GM15510 (cell line): ENCODE measurements around the gene KRTAP9-6.

Experiments used
- POLR2A ChIP-seq: IDR thresholded peaks from 3 replicates; pipeline ENCODE4 v1.6.1; 2011; ENCODE audit warnings: borderline replicate concordance; ENCODE audit not compliant: insufficient read length; ENCODE audit errors: extremely low read depth

Gene KRTAP9-6

DNA sequence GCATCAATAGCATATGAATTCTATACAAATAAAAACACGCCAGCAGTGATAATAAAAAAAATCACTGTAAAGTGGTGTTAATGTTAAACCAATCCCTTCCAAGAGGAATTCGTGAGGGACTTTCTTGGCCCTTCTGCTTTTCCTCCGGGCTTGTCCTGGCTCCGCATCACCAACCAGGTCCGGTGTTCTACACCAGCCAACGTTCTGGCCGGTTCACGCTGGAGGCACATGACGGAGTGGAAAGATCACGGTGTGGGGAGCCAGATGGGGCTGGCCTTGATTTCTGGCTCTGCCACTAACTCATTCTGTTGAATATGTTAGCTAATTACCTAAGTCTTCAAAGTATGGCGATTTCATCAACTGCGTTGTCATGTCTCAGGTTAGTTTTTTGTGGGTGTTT lies 38.9 kb downstream of the KRTAP9-6 start:
- no peak for TF ChIP-seq POLR2A

DNA sequence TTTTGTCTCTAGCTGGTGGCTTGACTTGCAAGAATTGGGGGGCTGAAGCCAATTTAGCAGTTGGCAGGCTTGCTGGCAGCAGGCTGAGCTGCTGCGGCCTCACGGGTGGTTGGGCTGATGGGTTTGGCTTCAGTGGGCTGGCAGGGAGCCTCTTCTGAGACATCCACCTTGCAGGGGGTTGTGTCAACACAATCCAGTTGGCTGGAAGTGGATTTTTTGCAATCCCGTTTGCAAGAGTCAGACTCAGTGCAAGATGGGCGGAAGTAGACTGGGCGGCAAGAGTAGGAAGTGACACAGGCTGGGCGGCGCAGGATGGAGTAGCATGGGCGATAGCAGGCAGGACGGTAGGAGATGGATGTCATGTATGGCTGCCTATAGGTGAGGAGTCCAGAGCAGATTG lies 42.5 kb downstream of the KRTAP9-6 start:
- no peak for TF ChIP-seq POLR2A

DNA sequence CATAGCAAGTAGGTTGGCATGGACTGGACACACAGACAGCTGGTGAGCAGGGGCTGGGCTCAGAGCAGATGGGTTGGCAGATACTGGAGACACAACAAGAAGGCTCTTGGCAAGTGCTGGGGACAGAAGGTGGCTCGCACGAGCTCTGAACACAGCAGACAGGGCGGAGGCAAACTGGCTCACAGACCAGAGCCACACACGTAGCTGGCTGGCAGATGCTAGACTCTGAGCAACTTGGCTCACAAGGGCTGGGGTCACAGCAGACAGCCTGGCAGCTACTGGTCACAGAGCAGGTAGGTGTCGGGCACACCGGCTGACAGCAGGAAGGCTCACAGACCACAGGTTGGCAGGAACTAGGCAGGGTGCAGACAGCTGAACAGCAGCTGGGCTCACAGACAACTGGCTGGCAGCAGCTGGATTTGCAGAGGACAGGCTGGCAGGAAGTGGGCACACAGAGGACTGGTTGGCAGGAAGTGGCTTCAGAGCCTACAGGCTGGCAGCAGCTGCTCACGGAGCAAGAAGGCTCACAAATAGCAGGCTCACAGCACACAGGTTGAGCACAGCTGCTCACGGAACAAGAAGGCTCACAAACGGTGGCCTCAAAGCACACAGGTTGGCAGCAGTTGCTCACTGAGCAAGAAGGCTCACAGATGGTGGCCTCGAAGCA lies 43.2 kb downstream of the KRTAP9-6 start:
- TF ChIP-seq POLR2A, result no peak

DNA sequence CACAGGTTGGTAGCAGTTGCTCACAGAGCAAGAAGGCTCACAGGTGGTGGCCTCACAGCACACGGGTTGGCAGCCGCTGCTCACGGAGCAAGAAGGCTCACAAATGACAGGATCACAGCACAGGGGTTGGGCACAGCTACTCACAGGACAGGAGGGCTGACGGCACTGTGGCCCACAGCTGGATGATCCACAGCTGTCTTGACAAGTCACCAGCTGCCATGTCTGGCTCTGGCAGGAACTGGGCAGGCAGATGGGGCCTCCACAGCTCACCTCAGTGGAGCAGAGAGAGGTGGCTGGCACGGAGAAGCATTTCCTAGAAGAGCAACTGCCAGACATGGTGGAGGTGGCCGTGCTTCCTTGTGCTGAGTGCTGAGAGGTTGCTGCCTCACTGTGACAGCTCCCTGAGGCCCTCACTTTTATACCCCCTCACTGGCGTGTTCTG lies 43.8 kb downstream of the KRTAP9-6 start, which contains the start of gene KRTAP16-1:
KRTAP16-1 (minus strand) TSS at position 392 of the 442 bp plus-strand sequence; CDS start at position 336, 56 bp downstream.
- TF ChIP-seq POLR2A, result no peak

DNA sequence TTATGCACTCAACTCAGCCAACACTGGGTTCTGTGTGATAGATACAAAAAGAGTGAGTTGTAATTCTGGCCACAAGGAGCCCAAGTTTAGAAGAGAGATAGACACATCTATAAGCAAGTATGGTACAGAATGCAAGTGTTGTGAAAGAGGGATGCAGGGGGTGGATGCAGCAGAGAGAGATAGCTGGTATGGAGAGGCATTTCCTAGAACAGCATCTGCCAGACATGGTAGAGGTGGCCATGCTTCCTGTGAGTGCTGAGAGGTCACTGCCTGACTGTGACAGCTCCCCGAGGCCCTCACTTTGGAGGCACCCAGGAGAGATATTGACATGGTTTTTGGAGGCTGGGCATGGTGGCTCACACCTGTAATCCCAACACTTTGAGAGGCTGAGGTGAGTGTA lies 45.9 kb downstream of the KRTAP9-6 start:
- no peak for TF ChIP-seq POLR2A

DNA sequence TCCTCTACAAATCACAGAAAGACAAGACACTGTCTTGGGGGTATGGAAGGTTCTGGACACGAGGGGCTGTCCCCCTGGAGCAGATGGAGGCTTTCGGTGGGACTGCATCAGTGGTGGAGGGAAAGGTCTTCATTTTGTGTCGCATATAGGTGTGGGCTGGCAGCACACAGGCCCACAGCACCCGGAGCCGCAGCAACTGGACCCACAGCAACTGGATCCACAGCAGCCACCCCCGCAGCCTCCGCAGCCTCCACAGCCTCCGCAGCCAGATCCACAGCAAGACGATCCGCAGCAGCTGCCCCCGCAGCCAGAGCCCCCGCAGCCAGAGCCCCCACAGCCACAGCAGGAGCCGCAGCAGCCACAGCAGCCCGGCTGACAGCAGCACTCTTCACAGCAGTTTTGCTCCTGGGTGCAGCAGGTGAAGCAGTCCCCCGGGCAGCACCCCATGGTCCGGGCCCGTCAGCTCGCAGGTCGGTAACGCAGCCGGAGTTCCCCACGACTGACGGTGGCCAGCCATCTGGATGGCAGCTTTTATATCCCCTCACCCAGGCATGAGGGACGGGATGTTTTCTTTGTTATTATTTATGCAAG lies 50.1 kb downstream of the KRTAP9-6 start, which contains the start of gene KRTAP17-1:
KRTAP17-1 (minus strand) TSS at position 507 of the 591 bp plus-strand sequence; CDS start at position 447, 60 bp downstream.
- TF ChIP-seq POLR2A, result no peak
